Spleen (tissue), 7 donors: ENCODE data around the gene LMX1A.

Experiments used
- POLR2AphosphoS5 ChIP-seq, 3 donors: sonication (generic); formaldehyde crosslinking; IDR thresholded peaks; one replicate each; pipeline ENCODE4 v1.5.1; 2017; ENCODE audit warnings: antibody characterized with exemption in 3 of 3
- TF ChIP-seq, protein P1 (sequence below), 11 experiments: fragments of 200-600 bp in 7 of 11; fragments of 450-650 bp in 4 of 11; sonication (generic) in 4 of 11; IDR thresholded peaks in 8 of 11; conservative IDR thresholded peaks in 3 of 11; 1 replicate in 7 of 11; 2 replicates in 4 of 11; pipeline versions ENCODE4 v1.4.0 to v1.8.0; 2016 to 2021; ENCODE audit warnings: antibody characterized with exemption in 11 of 11, inconsistent platforms in 4 of 11, mild to moderate bottlenecking in 1 of 11
- donor health status: DM: no; HTN: no; CAD: no; lungs with moderate emphysema.
- donor health status: DM: no; HTN: no; CAD: no.
- donor health status: DM: no; HTN: no; CAD: no.

DNA sequence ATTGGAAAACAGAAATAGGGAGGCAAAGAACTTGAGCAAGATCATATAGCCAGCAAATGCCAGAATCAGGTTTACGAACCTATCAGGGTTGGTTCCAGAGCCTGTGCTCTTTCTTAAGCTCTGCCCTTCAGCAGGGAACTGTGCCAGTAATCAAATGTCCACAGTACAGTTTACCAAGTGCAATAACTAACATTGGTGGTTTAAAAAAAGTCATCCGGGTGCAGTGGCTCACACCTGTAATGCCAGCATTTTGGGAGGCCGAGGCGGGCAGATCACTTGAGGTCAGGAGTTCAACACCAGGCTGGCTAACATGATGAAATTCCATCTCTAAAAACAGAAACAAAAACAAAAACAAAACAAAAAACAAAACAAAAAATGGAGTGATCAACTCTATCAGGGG lies 182.7 kb downstream of the LMX1A start:
- TF ChIP-seq, protein P1, sequence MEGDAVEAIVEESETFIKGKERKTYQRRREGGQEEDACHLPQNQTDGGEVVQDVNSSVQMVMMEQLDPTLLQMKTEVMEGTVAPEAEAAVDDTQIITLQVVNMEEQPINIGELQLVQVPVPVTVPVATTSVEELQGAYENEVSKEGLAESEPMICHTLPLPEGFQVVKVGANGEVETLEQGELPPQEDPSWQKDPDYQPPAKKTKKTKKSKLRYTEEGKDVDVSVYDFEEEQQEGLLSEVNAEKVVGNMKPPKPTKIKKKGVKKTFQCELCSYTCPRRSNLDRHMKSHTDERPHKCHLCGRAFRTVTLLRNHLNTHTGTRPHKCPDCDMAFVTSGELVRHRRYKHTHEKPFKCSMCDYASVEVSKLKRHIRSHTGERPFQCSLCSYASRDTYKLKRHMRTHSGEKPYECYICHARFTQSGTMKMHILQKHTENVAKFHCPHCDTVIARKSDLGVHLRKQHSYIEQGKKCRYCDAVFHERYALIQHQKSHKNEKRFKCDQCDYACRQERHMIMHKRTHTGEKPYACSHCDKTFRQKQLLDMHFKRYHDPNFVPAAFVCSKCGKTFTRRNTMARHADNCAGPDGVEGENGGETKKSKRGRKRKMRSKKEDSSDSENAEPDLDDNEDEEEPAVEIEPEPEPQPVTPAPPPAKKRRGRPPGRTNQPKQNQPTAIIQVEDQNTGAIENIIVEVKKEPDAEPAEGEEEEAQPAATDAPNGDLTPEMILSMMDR (IDR thresholded peaks at IDR 0.05 in 8 of 11, conservative IDR thresholded peaks at IDR 0.05 in 3 of 11), result no peak
- no peak for TF ChIP-seq POLR2AphosphoS5 (IDR thresholded peaks at IDR 0.05)
